ENCODE measurements around the gene CRYBG1. TPM values are rescaled to one million over a fixed set of nuclear protein-coding genes. Genes with fewer than 3 reads are reported as not detected.

The CRYBG1 gene
- total RNA-seq, 2 donors from 2014 or later, result 61.0 to 62.4 TPM

DNA sequence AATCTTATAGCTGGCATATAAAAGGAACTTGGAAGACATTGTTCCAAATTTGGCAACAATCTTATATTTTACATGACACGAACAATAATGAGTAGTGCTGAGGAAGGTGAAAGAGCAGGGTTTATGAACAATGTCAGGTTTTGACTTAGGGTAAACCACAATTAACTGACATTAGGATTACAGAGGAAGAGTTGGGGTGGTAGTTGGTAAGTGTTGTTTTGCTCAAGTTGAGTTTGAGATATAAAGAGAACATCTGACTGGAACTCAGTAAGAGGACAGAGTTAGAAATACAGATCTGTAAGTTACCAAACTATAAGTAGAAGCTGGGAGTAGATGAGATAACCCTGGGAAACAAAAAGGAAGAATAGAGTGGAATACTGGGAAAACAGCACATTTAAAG is 253.6 kb downstream of the CRYBG1 start:
- peaks cover 13% of the 10 kb centered on the region for H3K4me1 Mint-ChIP-seq
- peak overlapping the region; percentile 79 for H3K27ac Mint-ChIP-seq
- no peaks in the 10 kb centered on the region for H3K27me3 Mint-ChIP-seq
- peaks cover 8% of the 10 kb centered on the region for H3K36me3 Mint-ChIP-seq (ENCODE audit: low read depth)
- H3K4me3 Mint-ChIP-seq, result no peak overlapping the region
- DNase-seq, result no peak
- no peaks in the 10 kb centered on the region for H3K9me3 ChIP-seq (ENCODE audit: control insufficient read depth, low read length, poor library complexity, severe bottlenecking)
- no peak for ATAC-seq

DNA sequence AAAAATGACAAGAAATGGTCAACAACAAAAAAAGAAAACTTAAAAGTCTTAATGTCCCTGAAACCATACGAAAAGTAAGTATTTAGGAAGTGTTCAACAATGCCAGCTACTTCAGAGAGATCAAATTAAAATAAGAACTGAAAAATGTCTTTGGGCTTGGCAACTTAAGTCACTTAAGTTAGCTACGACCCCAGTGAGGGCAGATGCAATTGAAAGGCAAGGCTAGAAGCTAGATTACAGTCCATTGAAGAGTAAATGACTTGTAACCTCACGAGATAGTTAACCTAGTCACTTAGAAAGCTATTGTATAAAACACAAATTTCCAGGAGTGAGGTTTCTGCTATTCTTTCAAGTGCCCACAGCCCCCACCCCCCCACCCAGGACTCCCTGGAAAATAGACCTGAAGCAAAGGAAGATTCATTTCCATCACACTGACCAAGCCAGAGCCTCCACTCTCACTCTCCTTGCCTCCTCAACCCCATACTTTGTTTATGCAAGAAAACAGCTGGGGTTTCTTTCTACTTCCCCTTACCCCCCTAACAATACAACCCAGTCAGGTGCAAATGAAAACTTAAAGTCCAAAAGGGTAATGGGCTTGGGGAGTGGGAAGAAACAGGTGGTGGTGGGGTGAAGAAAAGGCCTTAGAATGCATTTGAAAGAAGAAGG is 254.2 kb downstream of the CRYBG1 start:
- Mint-ChIP-seq H3K27me3 (no peaks in the 10 kb centered on the region), H3K36me3 (ENCODE audit: low read depth) (peaks cover 8% of the 10 kb centered on the region), H3K27ac (peak overlapping the region; percentile 79), H3K4me1 (peaks cover 11% of the 10 kb centered on the region), H3K4me3 (no peak overlapping the region)
- no peak for DNase-seq
- H3K9me3 ChIP-seq (ENCODE audit: control insufficient read depth, low read length, poor library complexity, severe bottlenecking), result no peaks in the 10 kb centered on the region
- no peak for ATAC-seq

DNA sequence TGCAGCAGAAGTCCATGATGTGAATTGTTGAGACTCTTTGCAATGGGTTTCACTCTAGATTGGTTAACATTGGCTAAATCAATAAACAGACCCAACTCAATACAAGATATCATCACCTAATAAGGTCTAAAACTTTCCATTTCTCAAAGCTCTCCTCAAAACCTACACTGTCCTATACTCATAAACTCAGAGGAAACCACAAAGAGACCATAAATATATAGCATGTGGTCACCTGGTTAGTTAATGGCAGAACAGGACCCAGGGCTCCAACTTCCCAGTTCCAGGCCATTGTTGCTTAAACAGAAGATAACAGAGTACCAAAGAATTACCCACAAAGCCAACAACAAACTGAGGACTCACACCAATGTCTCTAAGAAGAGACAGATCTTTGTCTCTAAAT is 256.8 kb downstream of the CRYBG1 start:
- no peak for DNase-seq

DNA sequence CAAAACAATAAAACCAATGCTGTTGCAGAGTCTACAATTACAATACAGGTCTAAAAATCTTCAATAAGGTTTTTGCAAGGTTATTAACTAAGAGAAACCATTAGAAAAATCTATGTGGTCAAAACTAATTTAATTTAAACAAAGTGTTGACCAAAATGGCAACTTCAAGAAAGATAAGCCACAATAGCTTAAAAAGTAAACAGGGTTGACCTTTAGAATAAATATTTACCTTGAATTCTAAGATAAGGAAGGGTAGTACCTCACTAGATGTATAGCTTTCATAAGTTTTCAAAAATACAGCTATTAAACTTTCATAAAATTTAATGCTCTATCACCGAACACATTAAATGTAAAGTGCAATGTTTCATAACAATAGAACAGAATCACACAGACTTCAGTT is 257.3 kb downstream of the CRYBG1 start:
- no peak for ATAC-seq
- no peaks in the 10 kb centered on the region for H3K9me3 ChIP-seq (ENCODE audit: control insufficient read depth, low read length, poor library complexity, severe bottlenecking)
- no peaks in the 10 kb centered on the region for H3K27me3 Mint-ChIP-seq
- peaks cover 11% of the 10 kb centered on the region for H3K4me1 Mint-ChIP-seq
- no peak overlapping the region for H3K27ac Mint-ChIP-seq
- no peak overlapping the region for H3K4me3 Mint-ChIP-seq
- peaks cover 6% of the 10 kb centered on the region for H3K36me3 Mint-ChIP-seq (ENCODE audit: low read depth)
- no peak for DNase-seq

More for the DNA sequence above, 256.8 kb downstream of the CRYBG1 start:
- Mint-ChIP-seq H3K27me3 (no peaks in the 10 kb centered on the region), H3K4me3 (no peak overlapping the region), H3K27ac (no peak overlapping the region), H3K4me1 (peaks cover 11% of the 10 kb centered on the region), H3K36me3 (ENCODE audit: low read depth) (peaks cover 8% of the 10 kb centered on the region)
- H3K9me3 ChIP-seq (ENCODE audit: control insufficient read depth, low read length, poor library complexity, severe bottlenecking), result no peaks in the 10 kb centered on the region
- no peak for ATAC-seq

GRCh38 chr6:106618324-106618723 is 257.8 kb downstream of the CRYBG1 start:
- Mint-ChIP-seq H3K4me3 (no peak overlapping the region), H3K4me1 (peaks cover 8% of the 10 kb centered on the region), H3K27me3 (no peaks in the 10 kb centered on the region), H3K36me3 (ENCODE audit: low read depth) (peaks cover 8% of the 10 kb centered on the region), H3K27ac (no peak overlapping the region)
- H3K9me3 ChIP-seq (ENCODE audit: control insufficient read depth, low read length, poor library complexity, severe bottlenecking), result no peaks in the 10 kb centered on the region
- DNase-seq (no peak), ATAC-seq (no peak)

DNA sequence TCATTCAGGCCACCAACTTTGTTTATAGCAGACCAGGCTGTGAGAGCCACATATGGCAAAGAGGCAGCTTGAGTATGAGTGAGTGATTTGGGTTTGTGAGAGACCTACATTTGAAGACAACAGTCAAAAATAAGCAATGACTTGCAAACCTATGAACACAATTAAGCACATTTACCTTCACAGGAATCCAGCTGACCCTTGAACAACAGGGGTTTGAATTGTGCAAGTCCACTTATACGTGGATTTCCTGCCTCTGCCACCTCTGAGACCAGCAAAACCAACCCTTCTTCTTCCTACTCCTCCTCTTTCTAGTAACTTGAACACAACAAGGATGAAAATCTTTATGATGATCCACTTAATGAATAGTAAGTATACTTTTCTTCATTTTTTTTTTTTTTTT is 258.7 kb downstream of the CRYBG1 start:
- Mint-ChIP-seq H3K36me3 (ENCODE audit: low read depth) (peaks cover 5% of the 10 kb centered on the region), H3K4me3 (no peak overlapping the region), H3K27ac (no peak overlapping the region), H3K27me3 (no peaks in the 10 kb centered on the region), H3K4me1 (peaks cover 5% of the 10 kb centered on the region)
- no peaks in the 10 kb centered on the region for H3K9me3 ChIP-seq (ENCODE audit: control insufficient read depth, low read length, poor library complexity, severe bottlenecking)
- ATAC-seq (no peak), DNase-seq (no peak)

- Mint-ChIP-seq H3K4me1 (peaks cover 3% of the 10 kb centered on the region), H3K36me3 (ENCODE audit: low read depth) (peaks cover 2% of the 10 kb centered on the region), H3K4me3 (no peak overlapping the region), H3K27me3 (no peaks in the 10 kb centered on the region), H3K27ac (no peak overlapping the region)
- H3K9me3 ChIP-seq (ENCODE audit: control insufficient read depth, low read length, poor library complexity, severe bottlenecking), result no peaks in the 10 kb centered on the region
- ATAC-seq, result no peak
- DNase-seq, result no peak
These were observed 260.6 kb downstream of the CRYBG1 start for GRCh38 chr6:106620931-106621672.

Other genes with a start within 250 kb of the CRYBG1 start
- 10 to 100 TPM; 27.7 to 29.8 TPM for gene ATG5, start 35.0 kb upstream of the CRYBG1 start, total RNA-seq